Measurements from ENCODE around the gene SPATA22.

DNA sequence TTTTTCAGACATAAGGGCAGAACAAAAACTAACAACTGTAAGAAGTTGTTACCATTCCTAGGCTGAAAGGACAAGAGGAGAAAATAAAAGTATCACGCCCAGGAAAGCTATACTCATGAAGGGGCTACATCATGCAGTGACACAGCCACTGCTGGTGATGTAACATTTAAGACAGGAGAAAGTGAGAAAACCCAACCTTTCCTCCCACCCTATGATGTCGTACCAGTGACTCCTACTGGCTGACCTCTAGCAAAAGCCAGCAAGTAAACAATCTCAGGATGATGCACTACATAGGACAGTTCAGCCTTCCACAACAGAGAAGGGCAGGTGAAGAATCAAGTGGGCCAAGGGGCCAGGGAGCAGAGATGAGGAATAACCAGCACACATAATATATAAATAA, 24.0 kb downstream of the SPATA22 start:
- TF ChIP-seq JUNB (IDR thresholded peaks at IDR 0.05) = no peak
- no peak for TF ChIP-seq CHD4 (IDR thresholded peaks at IDR 0.05; ENCODE audit: borderline replicate concordance)
- TF ChIP-seq CHD2 (IDR thresholded peaks at IDR 0.05; ENCODE audit: low read length, partially characterized antibody) = no peak
- TF ChIP-seq RFX5 (IDR thresholded peaks at IDR 0.05) = no peak
- TF ChIP-seq, protein P1, sequence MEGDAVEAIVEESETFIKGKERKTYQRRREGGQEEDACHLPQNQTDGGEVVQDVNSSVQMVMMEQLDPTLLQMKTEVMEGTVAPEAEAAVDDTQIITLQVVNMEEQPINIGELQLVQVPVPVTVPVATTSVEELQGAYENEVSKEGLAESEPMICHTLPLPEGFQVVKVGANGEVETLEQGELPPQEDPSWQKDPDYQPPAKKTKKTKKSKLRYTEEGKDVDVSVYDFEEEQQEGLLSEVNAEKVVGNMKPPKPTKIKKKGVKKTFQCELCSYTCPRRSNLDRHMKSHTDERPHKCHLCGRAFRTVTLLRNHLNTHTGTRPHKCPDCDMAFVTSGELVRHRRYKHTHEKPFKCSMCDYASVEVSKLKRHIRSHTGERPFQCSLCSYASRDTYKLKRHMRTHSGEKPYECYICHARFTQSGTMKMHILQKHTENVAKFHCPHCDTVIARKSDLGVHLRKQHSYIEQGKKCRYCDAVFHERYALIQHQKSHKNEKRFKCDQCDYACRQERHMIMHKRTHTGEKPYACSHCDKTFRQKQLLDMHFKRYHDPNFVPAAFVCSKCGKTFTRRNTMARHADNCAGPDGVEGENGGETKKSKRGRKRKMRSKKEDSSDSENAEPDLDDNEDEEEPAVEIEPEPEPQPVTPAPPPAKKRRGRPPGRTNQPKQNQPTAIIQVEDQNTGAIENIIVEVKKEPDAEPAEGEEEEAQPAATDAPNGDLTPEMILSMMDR (IDR thresholded peaks at IDR 0.05) = peak; percentile 15; the same call in 1 of the 3 replicates
- TF ChIP-seq, protein P2, sequence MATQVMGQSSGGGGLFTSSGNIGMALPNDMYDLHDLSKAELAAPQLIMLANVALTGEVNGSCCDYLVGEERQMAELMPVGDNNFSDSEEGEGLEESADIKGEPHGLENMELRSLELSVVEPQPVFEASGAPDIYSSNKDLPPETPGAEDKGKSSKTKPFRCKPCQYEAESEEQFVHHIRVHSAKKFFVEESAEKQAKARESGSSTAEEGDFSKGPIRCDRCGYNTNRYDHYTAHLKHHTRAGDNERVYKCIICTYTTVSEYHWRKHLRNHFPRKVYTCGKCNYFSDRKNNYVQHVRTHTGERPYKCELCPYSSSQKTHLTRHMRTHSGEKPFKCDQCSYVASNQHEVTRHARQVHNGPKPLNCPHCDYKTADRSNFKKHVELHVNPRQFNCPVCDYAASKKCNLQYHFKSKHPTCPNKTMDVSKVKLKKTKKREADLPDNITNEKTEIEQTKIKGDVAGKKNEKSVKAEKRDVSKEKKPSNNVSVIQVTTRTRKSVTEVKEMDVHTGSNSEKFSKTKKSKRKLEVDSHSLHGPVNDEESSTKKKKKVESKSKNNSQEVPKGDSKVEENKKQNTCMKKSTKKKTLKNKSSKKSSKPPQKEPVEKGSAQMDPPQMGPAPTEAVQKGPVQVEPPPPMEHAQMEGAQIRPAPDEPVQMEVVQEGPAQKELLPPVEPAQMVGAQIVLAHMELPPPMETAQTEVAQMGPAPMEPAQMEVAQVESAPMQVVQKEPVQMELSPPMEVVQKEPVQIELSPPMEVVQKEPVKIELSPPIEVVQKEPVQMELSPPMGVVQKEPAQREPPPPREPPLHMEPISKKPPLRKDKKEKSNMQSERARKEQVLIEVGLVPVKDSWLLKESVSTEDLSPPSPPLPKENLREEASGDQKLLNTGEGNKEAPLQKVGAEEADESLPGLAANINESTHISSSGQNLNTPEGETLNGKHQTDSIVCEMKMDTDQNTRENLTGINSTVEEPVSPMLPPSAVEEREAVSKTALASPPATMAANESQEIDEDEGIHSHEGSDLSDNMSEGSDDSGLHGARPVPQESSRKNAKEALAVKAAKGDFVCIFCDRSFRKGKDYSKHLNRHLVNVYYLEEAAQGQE (IDR thresholded peaks at IDR 0.05) = no peak
- no peak for TF ChIP-seq PHF8 (IDR thresholded peaks at IDR 0.05; ENCODE audit: borderline replicate concordance, low read depth)
- TF ChIP-seq POLR2A (IDR thresholded peaks at IDR 0.05; ENCODE audit: low read length) = no peak
- TF ChIP-seq RAD21 (conservative IDR thresholded peaks at IDR 0.05 in 1 of 2, IDR thresholded peaks at IDR 0.05 in 1 of 2) = peak; percentile 33 to 58; a peak in 2 of 5 replicates
